SK-N-SH (cell line): Measurements from ENCODE around the gene MICAL2.

Experiments used
- CTCF ChIP-seq: fragments of 200-600 bp; sonication (generic); IDR thresholded peaks from 2 replicates; pipeline ENCODE4 v1.6.1; 2017; ENCODE audit warnings: antibody characterized with exemption, mild to moderate bottlenecking, moderate library complexity
- EP300 ChIP-seq, 2 experiments: IDR thresholded peaks; 2 replicates each; pipeline versions ENCODE4 v1.4.0 to v1.6.1; 2012; ENCODE audit warnings: borderline replicate concordance in 1 of 2, low read depth in 1 of 2, low read length in 1 of 2
- EZH2phosphoT487 ChIP-seq: fragments of 200-600 bp; sonication (generic); IDR thresholded peaks from 2 replicates; pipeline ENCODE4 v1.6.1; 2017; ENCODE audit warnings: low read depth, mixed run types, mild to moderate bottlenecking, antibody characterized with exemption, moderate library complexity, borderline replicate concordance
- FOXM1 ChIP-seq: IDR thresholded peaks from 2 replicates; pipeline ENCODE4 v1.4.0; 2012; ENCODE audit warnings: low read depth, mild to moderate bottlenecking
- GABPA ChIP-seq: IDR thresholded peaks from 2 replicates; pipeline ENCODE4 v1.4.0; 2012; ENCODE audit warnings: low read depth, mild to moderate bottlenecking
- MXI1 ChIP-seq: IDR thresholded peaks from 2 replicates; pipeline ENCODE4 v1.6.1; 2012; ENCODE audit warnings: mild to moderate bottlenecking, low read depth, low read length, improper control_type of control experiment
- NFIC ChIP-seq: IDR thresholded peaks from 2 replicates; pipeline ENCODE4 v1.4.0; 2012; ENCODE audit warnings: borderline replicate concordance
- NRF1 ChIP-seq: IDR thresholded peaks from 2 replicates; pipeline ENCODE4 v1.6.1; 2012; ENCODE audit warnings: low read depth, mild to moderate bottlenecking, low read length
- PBX3 ChIP-seq: IDR thresholded peaks from 2 replicates; pipeline ENCODE4; 2012
- POLR2AphosphoS5 ChIP-seq: IDR thresholded peaks from 2 replicates; pipeline ENCODE4 v1.6.1; 2012; ENCODE audit warnings: low read depth, low read length
- REST ChIP-seq: IDR thresholded peaks from 2 replicates; pipeline ENCODE4 v1.6.1; 2012; ENCODE audit warnings: mild to moderate bottlenecking, low read depth, low read length, moderate library complexity
- RXRA ChIP-seq: IDR thresholded peaks from 2 replicates; pipeline ENCODE4 v1.4.0; 2012; ENCODE audit warnings: low read depth, mild to moderate bottlenecking, borderline replicate concordance
- SMC3 ChIP-seq: IDR thresholded peaks from 2 replicates; pipeline ENCODE4 v1.6.1; 2012; ENCODE audit warnings: low read depth, low read length, improper control_type of control experiment
- USF2 ChIP-seq: fragments of 150-350 bp; IDR thresholded peaks from 2 replicates; pipeline ENCODE4 v1.6.1; 2017; ENCODE audit warnings: antibody characterized with exemption, low read length, low read depth, borderline replicate concordance

GRCh38 chr11:12232817-12233601, 122.6 kb downstream of the MICAL2 start:
- TF ChIP-seq GABPA: no peak
- TF ChIP-seq RXRA: peak; percentile 49; the same call in 1 of the 2 replicates
- TF ChIP-seq FOXM1: peak; percentile 74; the same call in 1 of the 2 replicates
- TF ChIP-seq CTCF: no peak
- TF ChIP-seq NFIC: peak; percentile 83
- no peak for TF ChIP-seq REST
- TF ChIP-seq USF2: no peak
- TF ChIP-seq NRF1: no peak
- no peak for TF ChIP-seq SMC3
- TF ChIP-seq EP300 (IDR thresholded peaks at IDR 0.05; ENCODE audit: borderline replicate concordance in 1 of 2, low read depth in 1 of 2, low read length in 1 of 2): peak in 1 of 2 experiments; percentile 92; a peak in 2 of 4 replicates
- TF ChIP-seq PBX3: peak; percentile 88
- no peak for TF ChIP-seq MXI1
- TF ChIP-seq EZH2phosphoT487: no peak
- TF ChIP-seq POLR2AphosphoS5: peak; percentile 41; the same call in 1 of the 2 replicates
